GM23248 (cell line): Measurements from ENCODE around the gene NDUFA12. TPM values are rescaled to one million over a fixed set of nuclear protein-coding genes. Genes with fewer than 3 reads are reported as not detected.

ENCODE experiments used
- DNase-seq: peaks from one replicate; pipeline ENCODE4 v3.0.0-alpha.2; 2015
- H2AFZ ChIP-seq: fragments of 200-600 bp; sonication (generic); 2 replicates; pipeline ENCODE4 v1.6.1; 2016; ENCODE audit warnings: antibody characterized with exemption
- H3F3A ChIP-seq: fragments of 200-600 bp; sonication (generic); 2 replicates; pipeline ENCODE4 v1.6.1; 2016; ENCODE audit warnings: mild to moderate bottlenecking, antibody characterized with exemption, mixed run types; ENCODE audit not compliant: insufficient read depth
- H3K27ac ChIP-seq: fragments of 200-600 bp; sonication (generic); 2 replicates; pipeline ENCODE4 v1.5.1; 2016; ENCODE audit warnings: mild to moderate bottlenecking
- H3K27me3 ChIP-seq: fragments of 200-600 bp; sonication (generic); replicated peaks from 2 replicates; pipeline ENCODE4 v1.6.1; 2016; ENCODE audit warnings: mild to moderate bottlenecking; ENCODE audit not compliant: insufficient read depth
- H3K36me3 ChIP-seq: fragments of 200-600 bp; sonication (generic); 2 replicates; pipeline ENCODE4 v1.6.1; 2016; ENCODE audit warnings: low read depth, mild to moderate bottlenecking
- H3K4me1 ChIP-seq: fragments of 200-600 bp; sonication (generic); 2 replicates; pipeline ENCODE4 v1.6.1; 2016; ENCODE audit warnings: mild to moderate bottlenecking; ENCODE audit not compliant: insufficient read depth
- H3K4me2 ChIP-seq: fragments of 200-600 bp; sonication (generic); one replicate; pipeline ENCODE4 v1.6.1; 2016; ENCODE audit warnings: mild to moderate bottlenecking; ENCODE audit not compliant: unreplicated experiment
- H3K4me3 ChIP-seq: fragments of 200-600 bp; sonication (generic); 2 replicates; pipeline ENCODE4 v1.5.1; 2016; ENCODE audit warnings: mild to moderate bottlenecking
- H3K79me2 ChIP-seq: fragments of 200-600 bp; sonication (generic); 2 replicates; pipeline ENCODE4 v1.6.1; 2016; ENCODE audit warnings: mild to moderate bottlenecking; ENCODE audit not compliant: insufficient read depth
- H3K9ac ChIP-seq: fragments of 200-600 bp; sonication (generic); 2 replicates; pipeline ENCODE4 v1.6.1; 2016; ENCODE audit warnings: mild to moderate bottlenecking
- H3K9me2 ChIP-seq: fragments of 200-600 bp; sonication (generic); 2 replicates; pipeline ENCODE4 v1.6.1; 2016; ENCODE audit warnings: mixed run types, mild to moderate bottlenecking, moderate library complexity; ENCODE audit not compliant: insufficient read depth
- H3K9me3 ChIP-seq: fragments of 200-600 bp; sonication (generic); one replicate; pipeline ENCODE4 v1.6.1; 2017; ENCODE audit warnings: low read depth
- H4K20me1 ChIP-seq: fragments of 200-600 bp; sonication (generic); 2 replicates; pipeline ENCODE4 v1.6.0; 2016; ENCODE audit not compliant: insufficient read depth
- EZH2 ChIP-seq: fragments of 200-600 bp; sonication (generic); IDR thresholded peaks from 2 replicates; pipeline ENCODE4 v1.6.1; 2018; ENCODE audit warnings: antibody characterized with exemption, mild to moderate bottlenecking; ENCODE audit not compliant: insufficient read depth, poor library complexity, severe bottlenecking
- EZH2phosphoT487 ChIP-seq: fragments of 200-600 bp; sonication (generic); IDR thresholded peaks from 2 replicates; pipeline ENCODE4 v1.6.1; 2018; ENCODE audit warnings: antibody characterized with exemption, moderate library complexity, mild to moderate bottlenecking, low read depth; ENCODE audit not compliant: insufficient read depth
- whole genome bisulfite sequencing, 2 experiments: methylation state at CpG; one replicate each; pipeline ENCODE4 v1.1.6; 2015 to 2017; ENCODE audit warnings: low lambda C conversion rate in 2 of 2, low coverage in 1 of 2; ENCODE audit errors: missing lambda C conversion rate in 2 of 2; 5-methylcytosine and 5-hydroxymethylcytosine counted together
- in situ Hi-C: fragments of 300-500 bp; cut with MboI; formaldehyde crosslinking; loops from 2 replicates; pipeline ENCODE4 v1.15.0; 2020
- polyA plus RNA-seq: library from polyadenylated mRNA; unstranded; fragments of >200 nt; fragmentation: Nextera tagmentation; extraction: Ambion mirVana; gene quantifications from 2 replicates; pipeline ENCODE4 v1.2.1, GENCODE V29; 2016
- total RNA-seq: library from RNA; depleted of rRNA; stranded (reverse); fragments of >200 nt; shearing (Covaris generic); gene quantifications from 2 replicates; pipeline ENCODE4 v1.2.3, GENCODE V29; 2014

The NDUFA12 gene
- total and polyA plus RNA-seq, 2 experiments from 2014 or later = 122 to 169 TPM

GRCh38 chr12:95004610-95005009 is 1.1 kb upstream of the NDUFA12 start:
- no peak for TF ChIP-seq EZH2
- TF ChIP-seq EZH2phosphoT487 = no peak
- H3K36me3 ChIP-seq = peaks cover 4% of the 10 kb centered on the region; the same call in 1 of the 2 replicates
- in situ Hi-C loops = no loop called here
- H3K27me3 ChIP-seq = no peaks in the 10 kb centered on the region
- 75 to 84% methylated on average over 2 of the region's 2 CpGs for WGBS, 2 experiments
- peaks cover 34% of the 10 kb centered on the region for H3K79me2 ChIP-seq
- no peak overlapping the region for H2AFZ ChIP-seq
- no peaks in the 10 kb centered on the region for H3K9me2 ChIP-seq
- H3K4me2 ChIP-seq = no peak overlapping the region
- H3K4me3 ChIP-seq = no peak overlapping the region
- peaks cover 7% of the 10 kb centered on the region for H3F3A ChIP-seq
- H3K9me3 ChIP-seq = no peaks in the 10 kb centered on the region
- H3K27ac ChIP-seq = no peak overlapping the region
- H3K9ac ChIP-seq = no peak overlapping the region
- peak; percentile 56 for DNase-seq
- no peaks in the 10 kb centered on the region for H3K4me1 ChIP-seq
- H4K20me1 ChIP-seq = no peaks in the 10 kb centered on the region

- H4K20me1 ChIP-seq = no peaks in the 10 kb centered on the region
- H3K4me3 ChIP-seq = peak overlapping the region; percentile 86
- H3F3A ChIP-seq = peaks cover 7% of the 10 kb centered on the region
- no peaks in the 10 kb centered on the region for H3K4me1 ChIP-seq
- no peaks in the 10 kb centered on the region for H3K27me3 ChIP-seq
- H3K9me2 ChIP-seq = no peaks in the 10 kb centered on the region
- peaks cover 41% of the 10 kb centered on the region for H3K79me2 ChIP-seq
- in situ Hi-C loops = no loop called here
- TF ChIP-seq EZH2phosphoT487 = no peak
- no peaks in the 10 kb centered on the region for H3K9me3 ChIP-seq
- H3K4me2 ChIP-seq = peak overlapping the region; percentile 69
- DNase-seq = no peak
- WGBS, 2 experiments = 61% methylated on average over 15 of the region's 15 CpGs
- H2AFZ ChIP-seq = peak overlapping the region; percentile 94
- H3K9ac ChIP-seq = peak overlapping the region; percentile 91
- peaks cover 4% of the 10 kb centered on the region; the same call in 1 of the 2 replicates for H3K36me3 ChIP-seq
- H3K27ac ChIP-seq = peak overlapping the region; percentile 81
Observed at GRCh38 chr12:95003921-95004272, 400 bp upstream of the NDUFA12 start.

GRCh38 chr12:95002754-95003153 is 743 bp downstream of the NDUFA12 start:
- 2 to 5% methylated on average over 3 of the region's 3 CpGs for WGBS, 2 experiments
- Histone ChIP-seq H3K9me2 (no peaks in the 10 kb centered on the region), H2AFZ (peak overlapping the region; percentile 94), H3K36me3 (peaks cover 4% of the 10 kb centered on the region; the same call in 1 of the 2 replicates), H3K79me2 (peaks cover 53% of the 10 kb centered on the region), H4K20me1 (no peaks in the 10 kb centered on the region), H3K9ac (peak overlapping the region; percentile 91), H3K9me3 (no peaks in the 10 kb centered on the region), H3F3A (peaks cover 7% of the 10 kb centered on the region), H3K4me3 (peak overlapping the region; percentile 86), H3K4me1 (no peaks in the 10 kb centered on the region), H3K4me2 (peak overlapping the region; percentile 88), H3K27me3 (no peaks in the 10 kb centered on the region), H3K27ac (peak overlapping the region; percentile 81)
- TF ChIP-seq EZH2 (no peak), EZH2phosphoT487 (no peak)
- DNase-seq = peak; percentile 27
- in situ Hi-C loops = no loop called here

- Histone ChIP-seq H3F3A (peaks cover 7% of the 10 kb centered on the region), H3K27ac (no peak overlapping the region), H3K27me3 (no peaks in the 10 kb centered on the region), H3K9ac (no peak overlapping the region), H4K20me1 (no peaks in the 10 kb centered on the region), H3K36me3 (peaks cover 4% of the 10 kb centered on the region; the same call in 1 of the 2 replicates), H3K79me2 (peaks cover 62% of the 10 kb centered on the region), H3K4me1 (peaks cover 9% of the 10 kb centered on the region; the same call in 1 of the 2 replicates), H3K4me2 (no peak overlapping the region), H3K9me2 (no peaks in the 10 kb centered on the region), H3K9me3 (no peaks in the 10 kb centered on the region), H3K4me3 (no peak overlapping the region), H2AFZ (no peak overlapping the region)
- in situ Hi-C loops = no loop called here
- DNase-seq = no peak
- WGBS, 2 experiments = 88 to 89% methylated on average over 4 of the region's 4 CpGs
- TF ChIP-seq EZH2 (no peak), EZH2phosphoT487 (no peak)
Observed at GRCh38 chr12:94998326-94998725, 5.2 kb downstream of the NDUFA12 start.

GRCh38 chr12:94997726-94998125 is 5.8 kb downstream of the NDUFA12 start:
- Histone ChIP-seq H3K4me3 (no peak overlapping the region), H3K9ac (no peak overlapping the region), H3F3A (peaks cover 3% of the 10 kb centered on the region), H3K4me1 (peaks cover 9% of the 10 kb centered on the region; the same call in 1 of the 2 replicates), H3K36me3 (peaks cover 8% of the 10 kb centered on the region; the same call in 1 of the 2 replicates), H3K27me3 (no peaks in the 10 kb centered on the region), H4K20me1 (no peaks in the 10 kb centered on the region), H3K27ac (no peak overlapping the region), H3K9me3 (no peaks in the 10 kb centered on the region), H2AFZ (no peak overlapping the region), H3K9me2 (no peaks in the 10 kb centered on the region), H3K79me2 (peaks cover 57% of the 10 kb centered on the region), H3K4me2 (no peak overlapping the region)
- DNase-seq = no peak
- TF ChIP-seq EZH2phosphoT487 = no peak
- no peak for TF ChIP-seq EZH2
- in situ Hi-C loops = no loop called here
